ENCODE measurements around the gene FGGY.

FGGY gene

DNA sequence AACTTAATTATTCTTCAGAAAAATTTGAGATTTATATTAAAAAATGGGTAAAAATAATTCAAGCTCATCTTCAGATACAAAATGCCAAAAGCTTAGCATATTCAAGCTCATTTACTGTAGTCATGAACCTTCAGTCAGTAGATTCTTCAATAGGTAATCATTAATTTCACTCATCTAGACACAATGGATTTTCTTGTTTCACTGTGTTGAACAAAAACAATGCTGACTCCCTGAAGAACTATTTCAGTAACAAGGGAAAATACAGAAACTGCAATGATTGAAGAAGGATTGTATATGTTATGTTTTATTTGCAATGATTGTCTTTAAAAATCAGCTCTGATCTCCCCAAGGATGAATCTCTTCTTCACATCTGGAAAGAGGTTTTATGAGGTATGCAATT lies 508.7 kb downstream of the FGGY start:
- no peak for DNase-seq

Measured in effector CD8-positive, alpha-beta T cell (primary cell).